Right lobe of liver (tissue), 6 donors: ENCODE data around the gene ATXN1. TPM values are rescaled to one million over a fixed set of nuclear protein-coding genes. Genes with fewer than 3 reads are reported as not detected.

Experiments
- ATAC-seq, 4 donors: fragments of 200-7000 bp; cut with Tn5 transposase; one replicate each; pipeline ENCODE4 v1.9.1; 2020; ENCODE audit warnings: mild to moderate bottlenecking in 4 of 4, moderate library complexity in 4 of 4
- DNase-seq, 3 donors: peaks; one replicate each; pipeline ENCODE4 v3.0.0-alpha.2; 2020
- H3K27ac ChIP-seq, 3 donors: fragments of 200-600 bp; one replicate each; pipeline ENCODE4 v1.8.0; 2022
- H3K27me3 ChIP-seq, 2 donors: fragments of 200-600 bp; one replicate each; pipeline ENCODE4 v1.8.0; 2022
- H3K36me3 ChIP-seq, 4 donors: fragments of 200-600 bp; sonication (generic) in 1 of 4; one replicate each; pipeline versions ENCODE4 v1.5.1 to v1.8.0; 2017 to 2022; ENCODE audit warnings: control low read depth in 1 of 4
- H3K4me1 ChIP-seq, 4 donors: fragments of 200-600 bp; sonication (generic) in 1 of 4; one replicate each; pipeline versions ENCODE4 v1.5.1 to v1.8.0; 2017 to 2022; ENCODE audit warnings: control low read depth in 1 of 4
- H3K4me3 ChIP-seq, 3 donors: fragments of 200-600 bp; one replicate each; pipeline ENCODE4 v1.8.0; 2022
- H3K9me3 ChIP-seq, 4 donors: fragments of 200-600 bp; sonication (generic) in 1 of 4; one replicate each; pipeline versions ENCODE4 v1.5.1 to v1.8.0; 2017 to 2022; ENCODE audit warnings: control low read depth in 1 of 4
- CTCF ChIP-seq, 4 donors: fragments of 200-600 bp in 3 of 4; fragments of 450-650 bp in 1 of 4; IDR thresholded peaks; one replicate each; pipeline versions ENCODE4 v1.5.1 to v1.8.0; 2016 to 2022; ENCODE audit warnings: antibody characterized with exemption in 4 of 4, mild to moderate bottlenecking in 2 of 4
- POLR2A ChIP-seq: fragments of 450-650 bp; IDR thresholded peaks from one replicate; pipeline ENCODE4 v1.6.1; 2017; ENCODE audit warnings: antibody characterized with exemption, mild to moderate bottlenecking
- whole genome bisulfite sequencing: methylation state at CpG from one replicate; pipeline ENCODE4 v1.1.6; 2018; ENCODE audit warnings: low coverage, low lambda C conversion rate; ENCODE audit not compliant: insufficient coverage; ENCODE audit errors: missing lambda C conversion rate; 5-methylcytosine and 5-hydroxymethylcytosine counted together
- intact Hi-C, 2 donors: fragments of 100-400 bp; cut with DNase I; formaldehyde crosslinking; loops; one replicate each; pipeline versions ENCODE4 v1.11.2 to v1.14.1; 2022
- total RNA-seq, 6 experiments: library from RNA; depleted of rRNA in 2 of 6; stranded (reverse); fragments of >200 nt in 2 of 6; fragmentation: NEBNext Ultra II Directional in 3 of 6; extraction: Animal tissue kit (Norgen Biotek cat#: 25700) in 3 of 6; gene quantifications; one replicate each; pipeline versions ENCODE4 v1.1.0 to v1.2.4, GENCODE V29; 2016 to 2023
- donor health status: DM: no; HTN: yes; CAD: no.
- donor health status: DM: no; HTN: no; CAD: no.
- donor health status: DM: no; HTN: no; CAD: no.
- donor health status: DM: no; HTN: yes; CAD: no.
- donor health status: DM: no; HTN: yes; CAD: no.

The ATXN1 gene
- total RNA-seq, 6 experiments from 2014 or later = 23.2 to 28.7 (median 25.0) TPM

- no peak for TF ChIP-seq POLR2A
- no peak for TF ChIP-seq CTCF (IDR thresholded peaks at IDR 0.05)
- DNase-seq (peak in 1 of 3 donors; percentile 12), ATAC-seq (no peak)
- Histone ChIP-seq H3K4me1 (no peaks in the 10 kb centered on the region), H3K27ac (no peak overlapping the region), H3K4me3 (no peak overlapping the region), H3K36me3 (peaks cover 0 to 11% (median 3%) of the 10 kb centered on the region in 4 donors), H3K9me3 (no peaks in the 10 kb centered on the region), H3K27me3 (no peaks in the 10 kb centered on the region)
- 88% methylated on average over 1 of the region's 2 CpGs for WGBS
- intact Hi-C loops = loop anchor here in 1 of 2 donors (10.0 kb wide), 1 partner anchor 79 kb away; no protein-coding TSS in a partner anchor
Measured at GRCh38 chr6:16324184-16324583, 437.1 kb downstream of the ATXN1 start.

GRCh38 chr6:16322666-16323312 lies 438.5 kb downstream of the ATXN1 start:
- H3K27me3 ChIP-seq = no peaks in the 10 kb centered on the region
- TF ChIP-seq POLR2A (no peak), CTCF (IDR thresholded peaks at IDR 0.05) (no peak)
- peak in 1 of 3 donors; percentile 44 for DNase-seq
- intact Hi-C loops = loop anchor here in 1 of 2 donors (10.0 kb wide), 1 partner anchor 78 kb away; no protein-coding TSS in a partner anchor
- peaks cover 0 to 11% (median 3%) of the 10 kb centered on the region in 4 donors for H3K36me3 ChIP-seq
- WGBS = 59% methylated on average over 11 of the region's 11 CpGs
- H3K27ac ChIP-seq = no peak overlapping the region
- ATAC-seq = peak; percentile 46 to 69 (median 55)
- no peaks in the 10 kb centered on the region for H3K4me1 ChIP-seq
- H3K9me3 ChIP-seq = no peaks in the 10 kb centered on the region
- H3K4me3 ChIP-seq = no peak overlapping the region

GRCh38 chr6:16321826-16322225 lies 439.4 kb downstream of the ATXN1 start:
- H3K27ac ChIP-seq = no peak overlapping the region
- DNase-seq = peak in 1 of 3 donors; percentile 31
- H3K27me3 ChIP-seq = no peaks in the 10 kb centered on the region
- H3K4me3 ChIP-seq = no peak overlapping the region
- H3K36me3 ChIP-seq = peaks cover 0 to 7% (median 3%) of the 10 kb centered on the region in 4 donors
- 96% methylated on average over 10 of the region's 11 CpGs for WGBS
- TF ChIP-seq POLR2A (no peak), CTCF (IDR thresholded peaks at IDR 0.05) (no peak)
- no peaks in the 10 kb centered on the region for H3K9me3 ChIP-seq
- no peaks in the 10 kb centered on the region for H3K4me1 ChIP-seq
- intact Hi-C loops = loop anchor here in 1 of 2 donors (10.0 kb wide), 1 partner anchor 77 kb away; no protein-coding TSS in a partner anchor
- ATAC-seq = no peak

- Histone ChIP-seq H3K4me1 (no peaks in the 10 kb centered on the region), H3K4me3 (no peak overlapping the region), H3K9me3 (no peaks in the 10 kb centered on the region), H3K27ac (no peak overlapping the region), H3K36me3 (peaks cover 0 to 4% (median 2%) of the 10 kb centered on the region in 4 donors), H3K27me3 (no peaks in the 10 kb centered on the region)
- ATAC-seq (no peak), DNase-seq (peak in 1 of 3 donors; percentile 28)
- 90% methylated on average over 2 of the region's 7 CpGs for WGBS
- intact Hi-C loops = loop anchor here in 1 of 2 donors (10.0 kb wide), 1 partner anchor 77 kb away; no protein-coding TSS in a partner anchor
- no peak for TF ChIP-seq CTCF (IDR thresholded peaks at IDR 0.05)
- no peak for TF ChIP-seq POLR2A
Measured at GRCh38 chr6:16321341-16321710, 439.9 kb downstream of the ATXN1 start.
